HepG2 (cell line): ENCODE data around the gene PTPN18.

ENCODE experiments used
- CTCF ChIP-seq: sonication (generic); formaldehyde crosslinking; IDR thresholded peaks from 2 replicates; pipeline ENCODE4 v1.5.0; 2020; ENCODE audit warnings: mild to moderate bottlenecking, missing genetic modification reagents, moderate library complexity
- ELF1 ChIP-seq: sonication (generic); formaldehyde crosslinking; IDR thresholded peaks from 2 replicates; pipeline ENCODE4 v1.4.0; 2020; ENCODE audit warnings: missing genetic modification reagents
- GTF2F1 ChIP-seq: fragments of 150-350 bp; IDR thresholded peaks from 2 replicates; pipeline ENCODE4 v1.6.1; 2014; ENCODE audit warnings: low read length
- PRDM10 ChIP-seq: sonication (generic); formaldehyde crosslinking; IDR thresholded peaks from 2 replicates; pipeline ENCODE4 v1.4.0; 2020; ENCODE audit warnings: low read depth, missing genetic modification reagents
- RFX3 ChIP-seq: IDR thresholded peaks from 2 replicates; pipeline ENCODE4 v1.6.1; 2016; ENCODE audit warnings: missing biosample characterization, missing genetic modification reagents
- ZNF34 ChIP-seq: sonication (generic); formaldehyde crosslinking; IDR thresholded peaks from 2 replicates; pipeline ENCODE4 v1.4.0; 2020; ENCODE audit warnings: mild to moderate bottlenecking, missing genetic modification reagents, borderline replicate concordance

- TF ChIP-seq CTCF (CRISPR knock-in tag) (no peak), ZNF34 (no peak), PRDM10 (CRISPR knock-in tag) (no peak), GTF2F1 (no peak), RFX3 (CRISPR knock-in tag) (no peak), ELF1 (CRISPR knock-in tag) (no peak)
Measured at GRCh38 chr2:130339885-130340745, 15.7 kb upstream of the PTPN18 start.
